HepG2 (cell line): ENCODE results near the gene WNT4.

Experiments used
- NCOA1 ChIP-seq: sonication (generic); formaldehyde crosslinking; IDR thresholded peaks from 2 replicates; pipeline ENCODE4 v1.9.0; 2021; ENCODE audit warnings: missing genetic modification reagents
- RNF2 ChIP-seq: fragments of 450-650 bp; conservative IDR thresholded peaks from 2 replicates; pipeline ENCODE4 v1.6.1; 2016; ENCODE audit warnings: low read depth
- TF ChIP-seq, protein P1 (sequence below): sonication (generic); formaldehyde crosslinking; IDR thresholded peaks from 2 replicates; pipeline ENCODE4 v1.5.0; 2020; ENCODE audit warnings: mild to moderate bottlenecking, missing genetic modification reagents, moderate library complexity
- TF ChIP-seq, protein P2 (sequence below): sonication (generic); formaldehyde crosslinking; IDR thresholded peaks from 2 replicates; pipeline ENCODE4 v1.4.0; 2020; ENCODE audit warnings: low read depth, missing genetic modification reagents

DNA sequence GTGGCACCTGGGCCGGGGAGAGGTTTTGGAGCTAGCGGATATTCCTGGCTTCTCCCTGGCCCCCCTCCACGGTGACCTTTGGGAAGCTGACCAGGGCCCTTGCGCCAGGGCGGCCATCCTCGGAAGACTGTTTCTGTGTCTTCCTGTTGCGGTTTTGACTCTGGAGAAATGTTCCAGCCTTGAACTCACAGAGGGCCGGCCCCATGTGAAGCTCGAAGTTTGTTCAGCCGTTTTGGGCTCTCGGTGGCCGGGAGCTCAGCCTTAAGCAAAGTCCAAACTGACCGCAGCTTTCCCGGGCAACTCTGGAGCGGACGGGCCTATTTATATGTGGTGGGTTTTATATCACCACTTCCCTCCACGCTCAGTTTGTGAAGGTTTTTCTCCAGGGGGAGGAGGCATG is 17.0 kb upstream of the WNT4 start:
- TF ChIP-seq, protein P1, sequence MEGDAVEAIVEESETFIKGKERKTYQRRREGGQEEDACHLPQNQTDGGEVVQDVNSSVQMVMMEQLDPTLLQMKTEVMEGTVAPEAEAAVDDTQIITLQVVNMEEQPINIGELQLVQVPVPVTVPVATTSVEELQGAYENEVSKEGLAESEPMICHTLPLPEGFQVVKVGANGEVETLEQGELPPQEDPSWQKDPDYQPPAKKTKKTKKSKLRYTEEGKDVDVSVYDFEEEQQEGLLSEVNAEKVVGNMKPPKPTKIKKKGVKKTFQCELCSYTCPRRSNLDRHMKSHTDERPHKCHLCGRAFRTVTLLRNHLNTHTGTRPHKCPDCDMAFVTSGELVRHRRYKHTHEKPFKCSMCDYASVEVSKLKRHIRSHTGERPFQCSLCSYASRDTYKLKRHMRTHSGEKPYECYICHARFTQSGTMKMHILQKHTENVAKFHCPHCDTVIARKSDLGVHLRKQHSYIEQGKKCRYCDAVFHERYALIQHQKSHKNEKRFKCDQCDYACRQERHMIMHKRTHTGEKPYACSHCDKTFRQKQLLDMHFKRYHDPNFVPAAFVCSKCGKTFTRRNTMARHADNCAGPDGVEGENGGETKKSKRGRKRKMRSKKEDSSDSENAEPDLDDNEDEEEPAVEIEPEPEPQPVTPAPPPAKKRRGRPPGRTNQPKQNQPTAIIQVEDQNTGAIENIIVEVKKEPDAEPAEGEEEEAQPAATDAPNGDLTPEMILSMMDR: no peak
- TF ChIP-seq, protein P2, sequence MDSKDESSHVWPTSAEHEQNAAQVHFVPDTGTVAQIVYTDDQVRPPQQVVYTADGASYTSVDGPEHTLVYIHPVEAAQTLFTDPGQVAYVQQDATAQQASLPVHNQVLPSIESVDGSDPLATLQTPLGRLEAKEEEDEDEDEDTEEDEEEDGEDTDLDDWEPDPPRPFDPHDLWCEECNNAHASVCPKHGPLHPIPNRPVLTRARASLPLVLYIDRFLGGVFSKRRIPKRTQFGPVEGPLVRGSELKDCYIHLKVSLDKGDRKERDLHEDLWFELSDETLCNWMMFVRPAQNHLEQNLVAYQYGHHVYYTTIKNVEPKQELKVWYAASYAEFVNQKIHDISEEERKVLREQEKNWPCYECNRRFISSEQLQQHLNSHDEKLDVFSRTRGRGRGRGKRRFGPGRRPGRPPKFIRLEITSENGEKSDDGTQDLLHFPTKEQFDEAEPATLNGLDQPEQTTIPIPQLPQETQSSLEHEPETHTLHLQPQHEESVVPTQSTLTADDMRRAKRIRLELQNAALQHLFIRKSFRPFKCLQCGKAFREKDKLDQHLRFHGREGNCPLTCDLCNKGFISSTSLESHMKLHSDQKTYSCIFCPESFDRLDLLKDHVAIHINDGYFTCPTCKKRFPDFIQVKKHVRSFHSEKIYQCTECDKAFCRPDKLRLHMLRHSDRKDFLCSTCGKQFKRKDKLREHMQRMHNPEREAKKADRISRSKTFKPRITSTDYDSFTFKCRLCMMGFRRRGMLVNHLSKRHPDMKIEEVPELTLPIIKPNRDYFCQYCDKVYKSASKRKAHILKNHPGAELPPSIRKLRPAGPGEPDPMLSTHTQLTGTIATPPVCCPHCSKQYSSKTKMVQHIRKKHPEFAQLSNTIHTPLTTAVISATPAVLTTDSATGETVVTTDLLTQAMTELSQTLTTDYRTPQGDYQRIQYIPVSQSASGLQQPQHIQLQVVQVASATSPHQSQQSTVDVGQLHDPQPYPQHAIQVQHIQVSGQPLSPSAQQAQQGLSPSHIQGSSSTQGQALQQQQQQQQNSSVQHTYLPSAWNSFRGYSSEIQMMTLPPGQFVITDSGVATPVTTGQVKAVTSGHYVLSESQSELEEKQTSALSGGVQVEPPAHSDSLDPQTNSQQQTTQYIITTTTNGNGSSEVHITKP (CRISPR knock-in tag): no peak
- TF ChIP-seq NCOA1 (CRISPR knock-in tag): no peak
- no peak for TF ChIP-seq RNF2
